ENCODE data around the gene PRCD. TPM values are rescaled to one million over a fixed set of nuclear protein-coding genes. Genes with fewer than 3 reads are reported as not detected.

Gene PRCD
- total RNA-seq, 1 donor: 2.2 TPM

GRCh38 chr17:76534831-76535732, 4.8 kb upstream of the PRCD start:
- DNase-seq (ENCODE audit: low read depth): peak; percentile 55
- H3K4me3 ChIP-seq (ENCODE audit: low read depth, low read length): peak overlapping the region; percentile 72
- no peak for TF ChIP-seq CTCF (IDR thresholded peaks at IDR 0.05; ENCODE audit: insufficient read depth, low read depth, low read length)

- peak overlapping the region; percentile 72 for H3K4me3 ChIP-seq (ENCODE audit: low read depth, low read length)
- no peak for TF ChIP-seq CTCF (IDR thresholded peaks at IDR 0.05; ENCODE audit: insufficient read depth, low read depth, low read length)
- DNase-seq (ENCODE audit: low read depth): no peak
These were observed 3.9 kb upstream of the PRCD start for GRCh38 chr17:76535788-76536510.

- DNase-seq (ENCODE audit: low read depth): no peak
- TF ChIP-seq CTCF (IDR thresholded peaks at IDR 0.05; ENCODE audit: insufficient read depth, low read depth, low read length): no peak
- H3K4me3 ChIP-seq (ENCODE audit: low read depth, low read length): peak overlapping the region; percentile 72
These were observed 3.1 kb upstream of the PRCD start for GRCh38 chr17:76536511-76537287.

GRCh38 chr17:76537288-76537577, 2.6 kb upstream of the PRCD start:
- no peak for TF ChIP-seq CTCF (IDR thresholded peaks at IDR 0.05; ENCODE audit: insufficient read depth, low read depth, low read length)
- H3K4me3 ChIP-seq (ENCODE audit: low read depth, low read length): peak overlapping the region; percentile 72

GRCh38 chr17:76537578-76538280, 2.1 kb upstream of the PRCD start, which contains the start of gene CYGB:
Gene CYGB, minus strand, starts transcription at chr17:76537709. Its CDS starts 167 bp downstream, at chr17:76537542.
- peak; percentile 86 for DNase-seq (ENCODE audit: low read depth)
- H3K4me3 ChIP-seq (ENCODE audit: low read depth, low read length): peak within 1 kb of the TSS; percentile 72
- TF ChIP-seq CTCF (IDR thresholded peaks at IDR 0.05; ENCODE audit: insufficient read depth, low read depth, low read length): no peak

More at GRCh38 chr17:76537288-76537577, 2.6 kb upstream of the PRCD start:
- peak; percentile 60 for DNase-seq (ENCODE audit: low read depth)

Measured in fibroblast of villous mesenchyme (primary cell).